ENCODE measurements around the gene BRD3.

Gene BRD3

GRCh38 chr9:134100040-134100439, 32.2 kb upstream of the BRD3 start:
- H3K36me3 ChIP-seq: no peaks in the 10 kb centered on the region
- H3K27me3 ChIP-seq (ENCODE audit: insufficient read depth, low read depth, severe bottlenecking): no peaks in the 10 kb centered on the region
- TF ChIP-seq, protein P1, sequence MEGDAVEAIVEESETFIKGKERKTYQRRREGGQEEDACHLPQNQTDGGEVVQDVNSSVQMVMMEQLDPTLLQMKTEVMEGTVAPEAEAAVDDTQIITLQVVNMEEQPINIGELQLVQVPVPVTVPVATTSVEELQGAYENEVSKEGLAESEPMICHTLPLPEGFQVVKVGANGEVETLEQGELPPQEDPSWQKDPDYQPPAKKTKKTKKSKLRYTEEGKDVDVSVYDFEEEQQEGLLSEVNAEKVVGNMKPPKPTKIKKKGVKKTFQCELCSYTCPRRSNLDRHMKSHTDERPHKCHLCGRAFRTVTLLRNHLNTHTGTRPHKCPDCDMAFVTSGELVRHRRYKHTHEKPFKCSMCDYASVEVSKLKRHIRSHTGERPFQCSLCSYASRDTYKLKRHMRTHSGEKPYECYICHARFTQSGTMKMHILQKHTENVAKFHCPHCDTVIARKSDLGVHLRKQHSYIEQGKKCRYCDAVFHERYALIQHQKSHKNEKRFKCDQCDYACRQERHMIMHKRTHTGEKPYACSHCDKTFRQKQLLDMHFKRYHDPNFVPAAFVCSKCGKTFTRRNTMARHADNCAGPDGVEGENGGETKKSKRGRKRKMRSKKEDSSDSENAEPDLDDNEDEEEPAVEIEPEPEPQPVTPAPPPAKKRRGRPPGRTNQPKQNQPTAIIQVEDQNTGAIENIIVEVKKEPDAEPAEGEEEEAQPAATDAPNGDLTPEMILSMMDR (IDR thresholded peaks at IDR 0.05; ENCODE audit: low read depth, low read length): no peak
- peaks cover 2% of the 10 kb centered on the region for H3K9me3 ChIP-seq (ENCODE audit: severe bottlenecking)
- DNase-seq: no peak
- H3K27ac ChIP-seq: no peak overlapping the region
- H3K4me3 ChIP-seq (ENCODE audit: low read depth, low read length): no peak overlapping the region

GRCh38 chr9:134099123-134099761, 31.4 kb upstream of the BRD3 start:
- Histone ChIP-seq H3K36me3 (no peaks in the 10 kb centered on the region), H3K9me3 (ENCODE audit: severe bottlenecking) (peaks cover 2% of the 10 kb centered on the region), H3K4me3 (ENCODE audit: low read depth, low read length) (no peak overlapping the region), H3K27ac (no peak overlapping the region), H3K27me3 (ENCODE audit: insufficient read depth, low read depth, severe bottlenecking) (no peaks in the 10 kb centered on the region)
- TF ChIP-seq, protein P1 (IDR thresholded peaks at IDR 0.05; ENCODE audit: low read depth, low read length): peak; percentile 82
- peak; percentile 58 for DNase-seq

GRCh38 chr9:134089972-134090371, 22.1 kb upstream of the BRD3 start:
- no peak for DNase-seq
- TF ChIP-seq, protein P1 (IDR thresholded peaks at IDR 0.05; ENCODE audit: low read depth, low read length): no peak
- Histone ChIP-seq H3K27me3 (ENCODE audit: insufficient read depth, low read depth, severe bottlenecking) (no peaks in the 10 kb centered on the region), H3K36me3 (no peaks in the 10 kb centered on the region), H3K9me3 (ENCODE audit: severe bottlenecking) (no peaks in the 10 kb centered on the region), H3K27ac (no peak overlapping the region), H3K4me3 (ENCODE audit: low read depth, low read length) (no peak overlapping the region)

DNA sequence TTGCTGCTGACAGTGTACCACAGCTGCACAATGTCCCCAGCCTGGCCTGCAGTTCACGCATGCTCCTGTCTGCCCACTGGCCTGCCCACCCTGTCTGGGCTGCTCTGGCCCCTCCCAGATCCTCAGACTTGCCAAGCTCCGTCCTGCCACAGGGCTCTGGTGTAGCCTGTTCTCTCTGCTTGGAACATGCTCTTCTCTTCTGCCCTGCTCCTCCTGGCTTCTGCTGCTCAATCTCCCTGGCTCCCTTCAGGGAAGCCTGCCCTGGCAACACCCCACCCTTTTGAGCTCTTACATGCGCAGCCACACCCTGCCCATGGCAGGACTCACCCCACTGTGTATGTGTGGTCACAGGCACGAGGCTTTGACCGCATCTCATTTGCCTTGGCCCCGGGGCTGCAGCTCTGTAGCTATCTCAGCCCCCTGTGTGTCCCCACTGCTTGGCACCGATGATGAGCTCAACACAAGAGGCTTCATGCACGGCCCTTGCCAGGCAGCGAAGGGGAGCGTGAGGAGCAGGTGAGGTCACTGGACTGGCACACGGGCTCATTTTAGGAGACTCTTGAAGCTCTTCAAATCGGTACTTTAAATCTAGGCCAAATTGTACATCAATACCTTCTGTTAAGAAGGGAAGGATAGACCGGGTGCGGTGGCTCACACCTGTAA, 20.4 kb upstream of the BRD3 start:
- TF ChIP-seq, protein P1 (IDR thresholded peaks at IDR 0.05; ENCODE audit: low read depth, low read length): no peak
- no peak for DNase-seq
- Histone ChIP-seq H3K4me3 (ENCODE audit: low read depth, low read length) (no peak overlapping the region), H3K27ac (no peak overlapping the region), H3K9me3 (ENCODE audit: severe bottlenecking) (no peaks in the 10 kb centered on the region), H3K36me3 (no peaks in the 10 kb centered on the region), H3K27me3 (ENCODE audit: insufficient read depth, low read depth, severe bottlenecking) (no peaks in the 10 kb centered on the region)

GRCh38 chr9:134085674-134086073, 17.8 kb upstream of the BRD3 start:
- no peaks in the 10 kb centered on the region for H3K9me3 ChIP-seq (ENCODE audit: severe bottlenecking)
- H3K4me3 ChIP-seq (ENCODE audit: low read depth, low read length): no peak overlapping the region
- no peaks in the 10 kb centered on the region for H3K27me3 ChIP-seq (ENCODE audit: insufficient read depth, low read depth, severe bottlenecking)
- no peak overlapping the region for H3K27ac ChIP-seq
- DNase-seq: no peak
- TF ChIP-seq, protein P1 (IDR thresholded peaks at IDR 0.05; ENCODE audit: low read depth, low read length): no peak
- H3K36me3 ChIP-seq: no peaks in the 10 kb centered on the region

Data from WERI-Rb-1 (cell line).